ENCODE measurements around the gene PPP1R3G. TPM values are rescaled to one million over a fixed set of nuclear protein-coding genes. Genes with fewer than 3 reads are reported as not detected.

Gene PPP1R3G
- total and polyA plus RNA-seq, 2 of the 4 experiments (the other 2 are of a cell fraction), result 0.10 to 0.18 TPM

DNA sequence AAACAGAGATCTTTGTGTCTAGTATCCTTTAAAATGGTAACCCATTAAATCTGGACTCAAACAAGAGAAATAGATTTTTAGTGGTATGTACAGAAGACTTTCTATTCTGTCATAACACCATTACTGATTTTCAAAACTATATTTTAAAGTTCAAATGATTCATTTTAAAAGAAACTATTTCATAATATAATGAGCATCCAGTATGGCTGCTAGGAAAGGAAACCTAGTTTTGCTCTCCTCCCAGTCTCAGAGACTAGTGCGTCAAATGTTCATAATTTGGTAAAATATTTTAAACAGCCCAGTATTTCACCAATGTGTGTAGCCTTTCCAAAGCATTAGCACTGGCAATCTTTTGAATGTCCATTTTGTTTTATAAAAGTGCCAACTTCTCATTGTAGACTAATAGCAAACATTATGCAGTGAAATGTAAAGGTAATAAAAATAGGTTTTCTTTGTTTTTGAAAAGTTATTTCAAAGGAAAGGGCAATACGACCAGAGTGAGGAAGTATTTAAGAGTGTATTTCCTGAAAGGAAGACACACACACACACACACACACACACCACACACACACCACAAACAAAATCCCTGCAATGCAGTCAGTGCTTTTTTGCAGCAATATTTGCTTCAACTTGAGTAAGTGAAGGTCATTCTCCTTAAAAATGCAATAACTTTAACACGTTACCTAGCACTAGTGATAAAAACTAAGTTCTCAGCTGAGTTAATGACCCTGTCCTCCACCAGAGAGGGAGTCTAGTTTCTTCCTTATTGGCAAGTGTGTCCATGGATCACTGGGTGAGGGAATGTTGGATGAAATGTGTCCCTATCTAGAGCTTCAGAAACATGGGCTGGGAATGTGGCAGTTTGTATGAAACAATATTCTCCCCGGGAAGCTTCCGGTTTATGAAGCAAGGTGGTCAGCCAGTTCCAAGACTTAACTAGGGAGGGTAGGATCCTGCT, 4.6 kb downstream of the PPP1R3G start:
- no TSS peak for BruUV-seq (replicated peaks)
- ATAC-seq (ENCODE audit: low read depth), result no peak
- H3K23ac ChIP-seq (ENCODE audit: low read depth, low read length), result no peak overlapping the region
- H3K4me2 ChIP-seq (ENCODE audit: low read depth, low read length), result no peak overlapping the region
- H3K27ac ChIP-seq (ENCODE audit: insufficient read depth, low read length), result no peak overlapping the region
- no peak overlapping the region for H2BK15ac ChIP-seq (ENCODE audit: low read depth, low read length)
- POLR2A ChIA-PET (ENCODE audit: unreplicated experiment), result no interaction called here
- dilution Hi-C loops (cut with HindIII; ENCODE audit: low sequenced_read_pairs, unreplicated experiment), result no loop called here
- H3K9me1 ChIP-seq (ENCODE audit: insufficient read depth, low read length), result no peaks in the 10 kb centered on the region
- no peak overlapping the region for H4K5ac ChIP-seq (ENCODE audit: low read depth, low read length)
- no peak overlapping the region for H3K18ac ChIP-seq (ENCODE audit: low read depth, low read length)
- H3K4ac ChIP-seq (ENCODE audit: low read depth, low read length), result no peak overlapping the region
- WGBS, 2 experiments (ENCODE audit: extremely low coverage in 2 of 2, insufficient read length in 1 of 2), result no CpG with 5 or more reads among the region's 5 CpGs
- no peak overlapping the region for H2AK5ac ChIP-seq (ENCODE audit: low read depth, low read length)
- in situ Hi-C loops (cut with MboI; ENCODE audit: low sequenced_read_pairs), result no loop called here
- H2BK20ac ChIP-seq (ENCODE audit: low read depth, low read length), result no peak overlapping the region
- no peak overlapping the region for H3K14ac ChIP-seq (replicated peaks; ENCODE audit: low read depth, low read length)
- intact Hi-C loops (cut with micrococcal nuclease), result no loop called here
- H3K4me3 ChIP-seq (ENCODE audit: insufficient read depth, low read depth, low read length), result no peak overlapping the region
- H3K4me1 ChIP-seq (ENCODE audit: control insufficient read depth, insufficient read depth, low read length), result peaks cover 2% of the 10 kb centered on the region; the same call in 1 of the 2 replicates
- no peak overlapping the region for H4K91ac ChIP-seq (ENCODE audit: insufficient read depth, low read depth, low read length)
- H2AK9ac ChIP-seq (replicated peaks; ENCODE audit: low read depth, low read length, poor library complexity), result no peak overlapping the region
- H4K20me1 ChIP-seq (ENCODE audit: insufficient read depth, low read length), result peaks cover 3% of the 10 kb centered on the region; the same call in 1 of the 2 replicates
- no peaks in the 10 kb centered on the region for H3K36me3 ChIP-seq (ENCODE audit: control insufficient read depth, insufficient read depth, low read length)
- H2BK120ac ChIP-seq (ENCODE audit: low read depth, low read length), result no peak overlapping the region
- no peak overlapping the region for H4K8ac ChIP-seq (ENCODE audit: low read depth in 2 of 2, low read length in 2 of 2)
- H3K79me1 ChIP-seq (ENCODE audit: low read depth in 1 of 2, low read length in 2 of 2), result no peaks in the 10 kb centered on the region
- no peak overlapping the region for H3K56ac ChIP-seq (ENCODE audit: extremely low read depth, insufficient read depth, low read length)
- no peak overlapping the region for H2BK5ac ChIP-seq (ENCODE audit: low read depth, low read length, poor library complexity, severe bottlenecking)
- CTCF ChIA-PET, result no interaction called here
- no peak for DNase-seq
- H2AFZ ChIP-seq (replicated peaks; ENCODE audit: low read length, poor library complexity), result no peak overlapping the region
- no peak overlapping the region for H3K9ac ChIP-seq (ENCODE audit: low read depth, low read length)
- H3K9me3 ChIP-seq (ENCODE audit: control insufficient read depth, insufficient read depth, low read length), result no peaks in the 10 kb centered on the region; the same call in 1 of the 2 replicates
- peaks cover 60% of the 10 kb centered on the region for H3K27me3 ChIP-seq (ENCODE audit: control insufficient read depth, insufficient read depth, low read length)
- TF ChIP-seq, protein P1, sequence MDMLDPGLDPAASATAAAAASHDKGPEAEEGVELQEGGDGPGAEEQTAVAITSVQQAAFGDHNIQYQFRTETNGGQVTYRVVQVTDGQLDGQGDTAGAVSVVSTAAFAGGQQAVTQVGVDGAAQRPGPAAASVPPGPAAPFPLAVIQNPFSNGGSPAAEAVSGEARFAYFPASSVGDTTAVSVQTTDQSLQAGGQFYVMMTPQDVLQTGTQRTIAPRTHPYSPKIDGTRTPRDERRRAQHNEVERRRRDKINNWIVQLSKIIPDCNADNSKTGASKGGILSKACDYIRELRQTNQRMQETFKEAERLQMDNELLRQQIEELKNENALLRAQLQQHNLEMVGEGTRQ (IDR thresholded peaks at IDR 0.05; ENCODE audit: low read depth, low read length), result no peak
- TF ChIP-seq CHD1 (IDR thresholded peaks at IDR 0.05; ENCODE audit: low read depth, low read length), result no peak
- TF ChIP-seq ELK1 (IDR thresholded peaks at IDR 0.05; ENCODE audit: borderline replicate concordance, low read depth, low read length), result no peak
- TF ChIP-seq BHLHE40 (IDR thresholded peaks at IDR 0.05; ENCODE audit: low read depth, low read length), result no peak
- no peak for TF ChIP-seq RAD21 (IDR thresholded peaks at IDR 0.05; ENCODE audit: low read length)
- TF ChIP-seq, protein P2, sequence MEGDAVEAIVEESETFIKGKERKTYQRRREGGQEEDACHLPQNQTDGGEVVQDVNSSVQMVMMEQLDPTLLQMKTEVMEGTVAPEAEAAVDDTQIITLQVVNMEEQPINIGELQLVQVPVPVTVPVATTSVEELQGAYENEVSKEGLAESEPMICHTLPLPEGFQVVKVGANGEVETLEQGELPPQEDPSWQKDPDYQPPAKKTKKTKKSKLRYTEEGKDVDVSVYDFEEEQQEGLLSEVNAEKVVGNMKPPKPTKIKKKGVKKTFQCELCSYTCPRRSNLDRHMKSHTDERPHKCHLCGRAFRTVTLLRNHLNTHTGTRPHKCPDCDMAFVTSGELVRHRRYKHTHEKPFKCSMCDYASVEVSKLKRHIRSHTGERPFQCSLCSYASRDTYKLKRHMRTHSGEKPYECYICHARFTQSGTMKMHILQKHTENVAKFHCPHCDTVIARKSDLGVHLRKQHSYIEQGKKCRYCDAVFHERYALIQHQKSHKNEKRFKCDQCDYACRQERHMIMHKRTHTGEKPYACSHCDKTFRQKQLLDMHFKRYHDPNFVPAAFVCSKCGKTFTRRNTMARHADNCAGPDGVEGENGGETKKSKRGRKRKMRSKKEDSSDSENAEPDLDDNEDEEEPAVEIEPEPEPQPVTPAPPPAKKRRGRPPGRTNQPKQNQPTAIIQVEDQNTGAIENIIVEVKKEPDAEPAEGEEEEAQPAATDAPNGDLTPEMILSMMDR (conservative IDR thresholded peaks at IDR 0.05; ENCODE audit: low read depth, low read length), result no peak
- TF ChIP-seq POLR2A (IDR thresholded peaks at IDR 0.05; ENCODE audit: low read depth, low read length), result no peak
- TF ChIP-seq SMC3 (IDR thresholded peaks at IDR 0.05; ENCODE audit: low read depth, low read length), result no peak
- TF ChIP-seq FOS (IDR thresholded peaks at IDR 0.05; ENCODE audit: low read depth, low read length), result no peak
- TF ChIP-seq NFE2L2 (IDR thresholded peaks at IDR 0.05; ENCODE audit: low read depth, low read length), result no peak
- TF ChIP-seq MAZ (IDR thresholded peaks at IDR 0.05; ENCODE audit: borderline replicate concordance, low read depth, low read length), result no peak
- no peak for TF ChIP-seq CEBPB (IDR thresholded peaks at IDR 0.05; ENCODE audit: low read depth, low read length)
- no peak for TF ChIP-seq RFX5 (IDR thresholded peaks at IDR 0.05; ENCODE audit: low read depth, low read length)
- no peak for TF ChIP-seq RCOR1 (IDR thresholded peaks at IDR 0.05; ENCODE audit: insufficient replicate concordance, low read length)
- TF ChIP-seq MXI1 (IDR thresholded peaks at IDR 0.05; ENCODE audit: borderline replicate concordance, low read depth, low read length), result no peak

Data from IMR-90 (cell line).